ENCODE results near the gene ASPSCR1. TPM values are rescaled to one million over a fixed set of nuclear protein-coding genes. Genes with fewer than 3 reads are reported as not detected.

ASPSCR1 gene
- total RNA-seq, 1 donor from 2014 or later = 45.9 TPM

GRCh38 chr17:82012261-82012639 lies 34.8 kb downstream of the ASPSCR1 start:
- Mint-ChIP-seq H3K27ac (ENCODE audit: unreplicated experiment) (no peak overlapping the region), H3K9me3 (ENCODE audit: unreplicated experiment) (no peaks in the 10 kb centered on the region), H3K36me3 (ENCODE audit: unreplicated experiment) (peaks cover under 1% of the 10 kb centered on the region), H3K4me1 (ENCODE audit: unreplicated experiment) (peaks cover 10% of the 10 kb centered on the region), H3K27me3 (ENCODE audit: unreplicated experiment) (no peaks in the 10 kb centered on the region), H3K4me3 (ENCODE audit: unreplicated experiment) (no peak overlapping the region)
- DNase-seq (ENCODE audit: extremely low spot score, unreplicated experiment) = no peak
- TF ChIP-seq CTCF (IDR thresholded peaks at IDR 0.05) = no peak

DNA sequence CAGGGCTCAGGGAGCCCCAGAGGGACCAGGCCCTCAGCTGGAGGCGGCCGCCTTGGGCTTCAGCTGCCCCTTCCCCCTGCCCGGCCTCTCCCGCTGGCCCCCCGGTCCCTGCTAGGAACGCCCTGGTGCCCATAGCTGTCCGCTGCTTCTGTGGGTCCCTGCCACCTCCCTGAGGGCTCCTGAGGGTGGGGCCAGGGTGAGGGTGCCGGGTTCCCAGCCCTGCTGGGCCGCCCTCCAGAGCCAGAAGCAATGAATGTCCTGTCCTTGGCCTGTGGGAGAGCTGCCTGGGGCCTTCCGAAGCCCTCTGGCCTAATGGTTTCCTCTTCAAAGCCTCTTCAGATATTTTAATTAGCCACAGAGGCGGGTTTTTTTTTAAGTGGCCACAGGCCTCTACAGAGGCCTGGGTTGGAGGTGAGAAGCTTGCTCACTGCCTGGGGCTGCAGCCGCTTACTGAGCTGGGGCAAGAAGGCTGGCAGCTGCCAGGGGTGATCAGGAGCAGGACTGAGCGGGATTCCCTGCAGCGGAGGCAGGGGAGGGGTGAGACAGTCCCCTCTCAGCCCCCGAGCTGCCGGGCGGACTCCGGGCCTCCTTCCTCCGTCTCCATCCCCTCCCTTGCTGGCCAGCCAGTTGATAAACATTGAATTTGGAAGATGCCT lies 35.3 kb downstream of the ASPSCR1 start:
- TF ChIP-seq CTCF (IDR thresholded peaks at IDR 0.05) = no peak
- H3K27me3 Mint-ChIP-seq (ENCODE audit: unreplicated experiment) = no peaks in the 10 kb centered on the region
- peaks cover 10% of the 10 kb centered on the region for H3K4me1 Mint-ChIP-seq (ENCODE audit: unreplicated experiment)
- no peak overlapping the region for H3K4me3 Mint-ChIP-seq (ENCODE audit: unreplicated experiment)
- no peaks in the 10 kb centered on the region for H3K9me3 Mint-ChIP-seq (ENCODE audit: unreplicated experiment)
- H3K27ac Mint-ChIP-seq (ENCODE audit: unreplicated experiment) = no peak overlapping the region
- peaks cover 2% of the 10 kb centered on the region for H3K36me3 Mint-ChIP-seq (ENCODE audit: unreplicated experiment)
- DNase-seq (ENCODE audit: extremely low spot score, unreplicated experiment) = no peak

GRCh38 chr17:82013341-82013740 lies 35.9 kb downstream of the ASPSCR1 start:
- H3K4me3 Mint-ChIP-seq (ENCODE audit: unreplicated experiment) = no peak overlapping the region
- H3K4me1 Mint-ChIP-seq (ENCODE audit: unreplicated experiment) = peaks cover 8% of the 10 kb centered on the region
- no peak overlapping the region for H3K27ac Mint-ChIP-seq (ENCODE audit: unreplicated experiment)
- TF ChIP-seq CTCF (IDR thresholded peaks at IDR 0.05) = no peak
- no peaks in the 10 kb centered on the region for H3K27me3 Mint-ChIP-seq (ENCODE audit: unreplicated experiment)
- no peaks in the 10 kb centered on the region for H3K9me3 Mint-ChIP-seq (ENCODE audit: unreplicated experiment)
- H3K36me3 Mint-ChIP-seq (ENCODE audit: unreplicated experiment) = peaks cover 3% of the 10 kb centered on the region
- no peak for DNase-seq (ENCODE audit: extremely low spot score, unreplicated experiment)

- DNase-seq (ENCODE audit: extremely low spot score, unreplicated experiment) = no peak
- H3K4me3 Mint-ChIP-seq (ENCODE audit: unreplicated experiment) = no peak overlapping the region
- H3K9me3 Mint-ChIP-seq (ENCODE audit: unreplicated experiment) = no peaks in the 10 kb centered on the region
- peaks cover 5% of the 10 kb centered on the region for H3K36me3 Mint-ChIP-seq (ENCODE audit: unreplicated experiment)
- H3K27ac Mint-ChIP-seq (ENCODE audit: unreplicated experiment) = no peak overlapping the region
- H3K27me3 Mint-ChIP-seq (ENCODE audit: unreplicated experiment) = no peaks in the 10 kb centered on the region
- H3K4me1 Mint-ChIP-seq (ENCODE audit: unreplicated experiment) = peaks cover 9% of the 10 kb centered on the region
- TF ChIP-seq CTCF (IDR thresholded peaks at IDR 0.05) = no peak
Observed at GRCh38 chr17:82013772-82014321, 36.4 kb downstream of the ASPSCR1 start.

GRCh38 chr17:82014432-82014831 lies 37.0 kb downstream of the ASPSCR1 start:
- DNase-seq (ENCODE audit: extremely low spot score, unreplicated experiment) = no peak
- no peak for TF ChIP-seq CTCF (IDR thresholded peaks at IDR 0.05)
- H3K9me3 Mint-ChIP-seq (ENCODE audit: unreplicated experiment) = no peaks in the 10 kb centered on the region
- H3K27ac Mint-ChIP-seq (ENCODE audit: unreplicated experiment) = no peak overlapping the region
- peaks cover 5% of the 10 kb centered on the region for H3K36me3 Mint-ChIP-seq (ENCODE audit: unreplicated experiment)
- H3K4me3 Mint-ChIP-seq (ENCODE audit: unreplicated experiment) = no peak overlapping the region
- H3K4me1 Mint-ChIP-seq (ENCODE audit: unreplicated experiment) = peaks cover 11% of the 10 kb centered on the region
- no peaks in the 10 kb centered on the region for H3K27me3 Mint-ChIP-seq (ENCODE audit: unreplicated experiment)

Measured in osteocyte (in vitro differentiated cells).